DMS79 (cell line): ENCODE results near the gene KRTAP4-16.
"Not testable (repeated sequence)": the region's sequence is repeated elsewhere in the genome, so short reads cannot be mapped to it uniquely, and the experiment has no call there.

Source experiments
- DNase-seq: peaks from one replicate; lab custom pipeline; 2025; lab: John Stamatoyannopoulos, UW

Gene KRTAP4-16

GRCh38 chr17:41101586-41102259 lies at the start of gene KRTAP4-16:
TSS of gene KRTAP4-16 (minus strand) at chr17:41102209. CDS start at chr17:41102209, 0 bp downstream.
- DNase-seq: no peak

DNA sequence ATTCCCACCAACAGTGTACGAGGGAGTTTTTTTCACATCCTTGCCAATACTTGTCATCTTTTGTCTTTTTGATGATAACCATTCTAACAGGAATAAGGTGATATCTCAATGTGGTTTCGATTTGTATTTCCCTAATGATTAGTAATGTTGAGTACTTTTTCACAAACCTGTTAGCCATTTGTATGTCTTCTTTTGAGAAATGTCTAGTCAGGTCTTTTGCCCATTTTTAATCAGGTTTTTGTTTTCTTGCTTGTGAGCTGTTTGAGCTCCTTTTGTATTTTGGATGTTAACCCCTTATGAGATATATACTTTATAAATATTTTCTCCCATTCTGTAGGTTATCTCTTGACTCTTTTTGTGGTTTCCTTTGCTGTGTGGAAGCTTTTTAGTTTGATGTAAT lies 49.5 kb upstream of the KRTAP4-16 start:
- no peak for DNase-seq

GRCh38 chr17:41150026-41150425 lies 48.0 kb upstream of the KRTAP4-16 start:
- DNase-seq: no peak

GRCh38 chr17:41149652-41149985 lies 47.6 kb upstream of the KRTAP4-16 start, which contains the start of gene KRTAP4-5:
TSS of gene KRTAP4-5 (minus strand) at chr17:41149825. CDS start at chr17:41149767, 58 bp downstream.
- no peak for DNase-seq

GRCh38 chr17:41148971-41149651 lies 47.1 kb upstream of the KRTAP4-16 start:
- DNase-seq: not testable (repeated sequence)

DNA sequence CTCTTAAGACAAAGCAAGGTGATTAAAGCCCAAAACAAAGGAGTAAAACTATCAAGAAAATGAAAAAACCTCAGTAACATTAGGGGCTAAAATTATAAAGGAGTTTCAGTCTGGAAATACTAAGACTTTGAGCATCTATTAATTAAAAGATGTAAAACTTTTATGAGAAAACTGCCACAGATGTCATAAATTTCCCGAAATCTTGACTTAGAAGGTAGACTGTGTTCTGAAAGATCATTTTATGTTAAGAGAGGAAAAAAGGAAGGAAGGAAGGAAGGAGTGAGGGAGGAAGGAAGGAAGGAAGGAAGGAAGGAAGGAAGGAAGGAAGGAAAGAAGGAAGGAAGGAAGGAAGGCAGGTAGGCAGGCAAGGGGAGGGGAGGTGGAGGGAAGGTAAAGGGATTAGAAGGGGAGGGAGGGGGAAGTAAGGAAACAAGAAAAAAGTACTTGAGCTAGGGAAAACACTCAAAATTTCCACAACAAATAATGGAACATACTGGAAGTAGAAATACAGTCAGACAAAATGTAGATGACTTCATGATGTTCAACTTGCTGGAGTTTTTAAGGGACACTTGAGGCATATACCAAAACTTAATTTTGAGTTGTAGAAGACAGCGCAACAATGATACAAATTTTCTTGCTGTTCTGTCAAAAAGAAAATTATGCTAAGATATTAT lies 45.7 kb upstream of the KRTAP4-16 start:
- DNase-seq: no peak

DNA sequence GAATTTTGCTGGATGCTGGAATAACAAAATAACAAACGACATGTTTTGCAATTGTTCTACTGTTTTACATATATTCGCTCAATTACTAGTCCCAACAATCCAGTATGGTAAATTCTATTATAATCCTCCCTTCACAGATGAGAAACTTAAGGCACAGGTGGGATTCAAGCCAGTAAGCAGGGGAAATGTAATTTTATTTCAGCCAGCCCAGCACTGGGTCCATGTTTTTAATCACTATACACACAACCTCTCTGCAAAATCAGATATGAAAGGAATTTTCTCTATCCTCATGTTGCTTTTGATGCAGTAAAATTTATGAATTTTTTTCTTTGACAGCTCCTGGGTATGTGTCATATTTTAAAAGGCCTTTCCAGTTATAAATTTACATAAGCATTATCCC lies 43.3 kb upstream of the KRTAP4-16 start:
- DNase-seq: no peak

- no peak for DNase-seq
Observed at GRCh38 chr17:41144846-41145245, 42.8 kb upstream of the KRTAP4-16 start.

DNA sequence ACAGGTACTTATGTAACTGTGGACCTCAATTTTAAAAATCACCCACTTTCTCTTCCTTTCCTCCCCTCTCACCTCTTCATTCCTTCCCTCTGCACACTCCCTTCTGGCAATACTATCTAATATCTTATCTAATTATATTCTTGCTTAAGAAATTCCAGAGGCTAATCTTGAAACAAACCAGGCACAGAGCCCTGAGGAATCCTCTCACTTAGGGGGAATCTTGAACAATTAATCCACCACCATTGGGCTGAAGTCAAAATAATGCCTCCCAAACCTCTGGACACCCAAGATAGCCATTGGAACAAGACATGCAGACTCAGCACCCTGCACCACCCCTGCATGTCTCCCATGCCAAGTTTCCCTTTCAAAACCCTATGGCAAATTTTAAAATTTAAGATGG lies 39.4 kb upstream of the KRTAP4-16 start:
- DNase-seq: no peak

GRCh38 chr17:41140360-41141131 lies 38.5 kb upstream of the KRTAP4-16 start, which contains the start of gene KRTAP4-6:
TSS of gene KRTAP4-6 (minus strand) at chr17:41140544. CDS start at chr17:41140487, 57 bp downstream.
- no peak for DNase-seq

DNA sequence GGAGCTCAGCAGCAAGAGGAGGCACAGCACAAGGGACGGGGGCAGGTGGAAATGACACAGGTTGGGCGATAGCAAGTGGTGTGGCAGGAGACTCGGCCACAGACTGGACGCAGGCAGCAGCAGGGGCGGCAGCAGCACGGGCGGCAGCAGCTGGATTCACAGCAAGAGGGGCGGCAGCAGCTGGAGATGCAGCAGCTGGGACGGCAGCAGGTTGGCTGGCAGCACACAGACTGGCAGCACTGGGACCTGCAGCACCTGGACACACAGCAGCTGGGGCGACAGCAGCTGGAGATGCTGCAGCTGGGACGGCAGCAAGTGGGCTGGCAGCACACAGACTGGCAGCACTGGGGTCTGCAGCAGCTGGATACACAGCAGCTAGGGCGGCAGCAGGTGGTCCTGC lies 37.9 kb upstream of the KRTAP4-16 start:
- not testable (repeated sequence) for DNase-seq

DNA sequence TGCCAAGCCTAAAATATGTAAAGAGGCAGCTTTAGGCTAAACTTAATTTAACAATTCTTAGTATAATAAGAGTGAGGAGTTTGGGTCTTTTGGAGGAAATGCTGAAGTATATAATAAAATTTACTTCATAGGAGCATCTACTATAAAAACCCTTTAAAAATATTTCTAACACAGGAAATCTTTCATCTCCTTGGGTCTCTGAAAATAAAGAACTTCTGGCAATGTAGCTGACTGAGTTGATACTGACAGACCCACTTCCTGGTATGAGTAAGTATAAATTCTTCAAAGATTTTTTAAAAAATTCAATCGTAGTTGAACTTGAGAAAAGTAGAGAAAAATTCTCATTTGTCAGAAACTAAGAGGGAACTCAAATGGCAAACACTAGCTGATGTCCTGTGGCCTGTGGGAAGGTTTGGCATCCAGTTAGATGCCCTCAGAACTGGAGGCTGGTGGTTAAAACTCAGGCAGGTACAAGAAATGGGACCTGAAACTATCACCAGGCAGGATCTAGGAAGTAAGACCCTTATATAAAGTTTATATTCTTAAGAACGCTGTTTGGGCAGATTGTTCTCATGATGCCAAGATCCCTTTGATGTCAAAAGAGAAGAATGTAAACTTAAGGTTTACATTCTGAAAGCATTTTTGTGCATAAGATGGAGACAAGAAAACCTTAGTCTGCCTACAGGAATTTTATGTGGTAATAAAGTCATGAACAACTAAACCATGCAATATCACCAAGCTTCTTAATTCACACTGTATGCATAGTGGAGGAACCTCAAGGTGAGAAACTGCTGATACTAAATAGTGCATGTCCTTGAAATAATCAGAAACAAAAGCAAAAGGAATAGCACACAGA lies 32.1 kb upstream of the KRTAP4-16 start:
- DNase-seq: no peak

DNA sequence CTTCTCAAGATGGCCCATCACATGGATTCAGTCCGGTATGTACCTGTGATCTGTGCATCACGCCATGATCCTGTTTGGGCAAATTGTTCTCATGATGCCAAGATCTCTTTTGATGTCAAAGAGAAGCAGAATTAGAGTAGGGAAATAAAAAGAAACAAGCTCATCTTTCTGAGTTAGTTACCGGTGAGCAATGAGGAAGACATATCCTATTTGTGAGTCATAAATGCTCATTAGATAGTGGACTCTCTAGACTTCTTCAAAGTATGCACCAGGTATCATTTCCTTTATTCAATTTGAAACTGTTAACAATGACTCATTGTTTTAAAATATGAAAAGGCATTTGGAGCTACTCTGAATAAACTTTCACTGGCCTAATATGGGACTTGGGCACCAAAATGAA lies 30.0 kb upstream of the KRTAP4-16 start:
- DNase-seq: no peak

DNA sequence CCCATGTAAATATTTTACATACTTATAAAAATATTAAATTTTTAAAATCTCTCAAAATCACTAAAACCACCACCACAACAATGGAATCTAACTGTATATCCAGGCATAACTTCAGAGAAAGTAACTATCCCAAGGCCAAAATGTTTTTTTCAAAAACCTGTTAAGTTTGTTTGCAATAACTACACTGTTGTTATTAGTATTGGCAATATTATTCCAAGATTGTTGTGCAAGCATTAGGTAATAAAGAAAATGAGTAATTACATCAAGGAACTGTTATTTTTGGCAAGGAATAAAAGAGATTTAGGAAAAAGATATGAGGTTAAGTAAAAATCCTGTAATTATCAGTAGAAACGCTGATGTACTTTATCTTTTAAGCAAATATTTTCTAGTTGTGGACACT lies 25.4 kb upstream of the KRTAP4-16 start:
- no peak for DNase-seq

DNA sequence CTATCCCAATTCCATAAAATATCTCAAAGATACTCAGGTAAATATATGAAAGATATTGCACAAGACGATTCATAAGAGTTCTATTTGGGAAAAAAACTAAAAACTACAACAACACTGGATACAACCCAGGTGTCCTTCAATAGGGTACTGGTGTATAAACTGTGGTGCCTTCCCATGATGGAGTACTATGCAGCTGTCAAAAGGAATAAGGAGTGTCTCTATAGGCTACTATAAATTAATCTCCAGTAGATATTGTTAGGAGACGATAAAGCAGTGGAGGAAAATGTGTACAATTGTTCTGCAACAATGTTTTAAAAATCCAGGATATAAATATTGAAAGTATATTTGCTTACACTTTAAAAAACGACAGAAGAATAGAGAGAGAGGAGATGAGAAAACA lies 24.4 kb upstream of the KRTAP4-16 start:
- DNase-seq: no peak

DNA sequence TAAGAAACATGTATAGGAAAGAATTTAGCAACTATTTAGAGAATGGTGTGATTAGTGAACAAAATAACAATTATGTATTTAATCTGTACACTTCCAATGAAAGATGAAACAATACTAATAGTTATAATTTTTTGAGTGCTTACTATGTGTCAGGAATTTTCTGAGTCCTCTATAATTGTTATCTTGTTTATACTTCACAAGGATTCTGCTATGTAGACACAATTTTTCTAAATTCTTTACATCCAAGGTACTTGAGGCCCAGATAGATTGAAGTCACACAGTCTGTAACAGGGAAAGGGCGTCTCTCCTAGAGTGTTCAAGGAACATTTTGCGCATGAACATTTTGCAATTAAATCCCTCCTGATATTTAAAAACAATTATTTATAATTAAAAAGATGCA lies 23.1 kb upstream of the KRTAP4-16 start:
- DNase-seq: no peak

GRCh38 chr17:41123991-41124371 lies 22.0 kb upstream of the KRTAP4-16 start, which contains the start of gene KRTAP4-12:
TSS of gene KRTAP4-12 (minus strand) at chr17:41124182. CDS start at chr17:41124122, 60 bp downstream.
- DNase-seq: not testable (repeated sequence)

DNA sequence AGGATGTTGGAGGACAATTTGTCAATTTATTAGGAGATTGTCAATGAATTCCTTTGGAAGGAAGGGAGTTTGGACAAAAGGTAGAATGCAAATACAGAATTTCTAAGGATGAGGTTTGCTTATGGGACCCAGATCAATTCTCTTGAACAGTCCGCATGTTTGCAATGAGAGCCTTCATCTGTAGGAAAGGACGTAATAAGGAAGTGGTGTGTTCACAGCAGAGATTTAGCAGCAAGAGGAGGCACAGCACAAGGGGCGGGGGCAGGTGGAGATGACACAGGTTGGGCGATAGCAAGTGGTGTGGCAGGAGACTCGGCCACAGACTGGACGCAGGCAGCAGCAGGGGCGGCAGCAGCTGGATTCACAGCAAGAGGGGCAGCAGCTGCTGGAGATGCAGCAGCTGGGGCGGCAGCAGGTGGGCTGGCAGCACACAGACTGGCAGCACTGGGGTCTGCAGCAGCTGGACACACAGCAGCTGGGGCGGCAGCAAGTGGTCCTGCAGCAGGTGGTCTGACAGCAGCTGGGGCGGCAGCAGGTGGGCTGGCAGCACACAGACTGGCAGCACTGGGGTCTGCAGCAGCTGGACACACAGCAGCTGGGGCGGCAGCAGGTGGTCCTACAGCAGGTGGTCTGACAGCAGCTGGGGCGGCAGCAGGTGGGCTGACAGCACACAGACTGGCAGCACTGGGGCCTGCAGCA lies 21.4 kb upstream of the KRTAP4-16 start:
- DNase-seq: not testable (repeated sequence)

DNA sequence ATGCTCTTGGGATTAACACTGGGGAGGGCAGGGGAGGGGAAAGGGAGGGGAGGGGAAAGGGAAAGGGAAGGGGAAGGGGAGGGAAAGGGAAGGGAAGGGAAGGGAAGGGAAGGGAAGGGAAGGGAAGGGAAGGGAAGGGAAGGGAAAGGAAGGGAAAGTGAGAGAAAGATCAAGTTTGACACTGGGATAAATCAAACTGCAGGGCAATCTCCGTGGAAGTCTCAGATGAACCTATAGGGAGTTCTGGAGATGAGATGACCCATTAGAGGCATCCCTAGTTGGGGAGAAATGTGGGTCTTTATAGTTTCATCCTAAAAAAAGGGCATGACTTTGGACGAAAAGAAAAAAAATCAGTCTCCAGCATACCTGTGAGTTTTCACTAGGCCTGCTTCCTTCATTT lies 19.7 kb upstream of the KRTAP4-16 start:
- no peak for DNase-seq
